C4-2B (cell line): Measurements from ENCODE around the gene PRDX5.

Source experiments
- CTCF ChIP-seq: fragments of 450-650 bp; conservative IDR thresholded peaks from 2 replicates; pipeline ENCODE4 v1.5.1; 2017; ENCODE audit warnings: mild to moderate bottlenecking
- ZFX ChIP-seq: fragments of 450-650 bp; IDR thresholded peaks from 2 replicates; pipeline ENCODE4 v1.6.1; 2017

- TF ChIP-seq CTCF (no peak), ZFX (no peak)
Observed at GRCh38 chr11:64358536-64358906, 40.6 kb downstream of the PRDX5 start.
